TTC549 (cell line): Measurements from ENCODE around the gene PNMA6F.
"Not testable (repeated sequence)": the region's sequence is repeated elsewhere in the genome, so short reads cannot be mapped to it uniquely, and the experiment has no call there.

Source experiments
- FAIRE-seq: peaks from 2 replicates; lab custom pipeline; 2012; peaks lifted over from hg19 to GRCh38; lab: Jason Lieb, UNC

PNMA6F gene

GRCh38 chrX:153302796-153303195 is 18.8 kb downstream of the PNMA6F start:
- FAIRE-seq = no peak

GRCh38 chrX:153301746-153302145 is 19.8 kb downstream of the PNMA6F start:
- FAIRE-seq = no peak

- no peak for FAIRE-seq
Observed at GRCh38 chrX:153299855-153300254, 21.7 kb downstream of the PNMA6F start.

- FAIRE-seq = no peak
Observed at GRCh38 chrX:153297376-153297775, 24.2 kb downstream of the PNMA6F start.

- FAIRE-seq = not testable (repeated sequence)
Observed at GRCh38 chrX:153293485-153294071, 28.0 kb downstream of the PNMA6F start.

GRCh38 chrX:153288807-153289206 is 32.8 kb downstream of the PNMA6F start:
- not testable (repeated sequence) for FAIRE-seq

- not testable (repeated sequence) for FAIRE-seq
Observed at GRCh38 chrX:153285678-153286077, 35.9 kb downstream of the PNMA6F start.

GRCh38 chrX:153283982-153284381 is 37.6 kb downstream of the PNMA6F start:
- not testable (repeated sequence) for FAIRE-seq

- FAIRE-seq = not testable (repeated sequence)
Observed at GRCh38 chrX:153281784-153282183, 39.8 kb downstream of the PNMA6F start.

GRCh38 chrX:153279304-153279703 is 42.3 kb downstream of the PNMA6F start:
- FAIRE-seq = not testable (repeated sequence)

GRCh38 chrX:153276049-153276448 is 45.5 kb downstream of the PNMA6F start:
- not testable (repeated sequence) for FAIRE-seq

GRCh38 chrX:153275418-153275817 is 46.1 kb downstream of the PNMA6F start:
- FAIRE-seq = not testable (repeated sequence)

- FAIRE-seq = not testable (repeated sequence)
Observed at GRCh38 chrX:153272584-153272983, 49.0 kb downstream of the PNMA6F start.

GRCh38 chrX:153272070-153272469 is 49.5 kb downstream of the PNMA6F start:
- not testable (repeated sequence) for FAIRE-seq
